Adrenal gland (tissue), 12 donors: ENCODE results near the gene SLC25A26. TPM values are rescaled to one million over a fixed set of nuclear protein-coding genes. Genes with fewer than 3 reads are reported as not detected.

Experiments used
- DNase-seq, 7 donors: peaks; one replicate each; pipeline ENCODE4 v3.0.0-alpha.2; 2019 to 2020
- H3K27ac ChIP-seq, 5 donors: fragments of 200-600 bp; sonication (generic) in 4 of 5; 1 replicate in 3 of 5; 2 replicates in 2 of 5; pipeline versions ENCODE4 v1.5.1 to v1.8.0; 2016 to 2020; ENCODE audit warnings: mild to moderate bottlenecking in 1 of 5
- H3K27me3 ChIP-seq: fragments of 200-600 bp; 2 replicates; pipeline ENCODE4 v1.8.0; 2021
- H3K36me3 ChIP-seq, 2 donors: fragments of 200-600 bp; replicated peaks in 1 of 2; 1 replicate in 1 of 2; 2 replicates in 1 of 2; pipeline versions ENCODE4 v1.5.1 to v1.8.0; 2018 to 2022
- H3K4me1 ChIP-seq, 2 donors: fragments of 200-600 bp; replicated peaks in 1 of 2; 1 replicate in 1 of 2; 2 replicates in 1 of 2; pipeline versions ENCODE4 v1.5.1 to v1.8.0; 2018 to 2021
- H3K4me3 ChIP-seq, 4 donors: fragments of 200-600 bp; sonication (generic) in 3 of 4; one replicate each; pipeline ENCODE4 v1.5.1; 2016 to 2018
- H3K9me3 ChIP-seq, 3 donors: fragments of 200-600 bp; sonication (generic) in 1 of 3; replicated peaks in 1 of 3; 1 replicate in 2 of 3; 2 replicates in 1 of 3; pipeline versions ENCODE4 v1.5.1 to v1.8.0; 2016 to 2021
- CTCF ChIP-seq, 6 experiments: fragments of 450-650 bp in 4 of 6; fragments of 200-600 bp in 2 of 6; sonication (generic) in 1 of 6; IDR thresholded peaks; 1 replicate in 5 of 6; 2 replicates in 1 of 6; pipeline versions ENCODE4 v1.5.1 to v1.8.0; 2016 to 2021; ENCODE audit warnings: antibody characterized with exemption in 6 of 6, mild to moderate bottlenecking in 2 of 6, moderate library complexity in 1 of 6
- POLR2A ChIP-seq, 2 donors: fragments of 450-650 bp; IDR thresholded peaks; one replicate each; pipeline ENCODE4 v1.6.1; 2017; ENCODE audit warnings: antibody characterized with exemption in 2 of 2, mild to moderate bottlenecking in 2 of 2, moderate library complexity in 1 of 2
- WGBS, 4 donors: extraction: QIAGEN DNeasy Blood & Tissue Kit in 2 of 4; methylation state at CpG; one replicate each; pipeline versions ENCODE4 v1.1.5 to v1.1.7; 2013 to 2017; 5-methylcytosine and 5-hydroxymethylcytosine counted together
- intact Hi-C, 2 donors: fragments of 100-400 bp; cut with DNase I; formaldehyde crosslinking; loops; one replicate each; pipeline versions ENCODE4 v1.14.1 to v1.15.0; 2022 to 2023
- polyA plus RNA-seq, 3 donors: library from polyadenylated mRNA; stranded (reverse); fragments of 200-250 nt in 2 of 3; fragments of 350-450 nt in 1 of 3; fragmentation: Illumina TruSeq in 1 of 3; extraction: RNeasy Lipid Tissue Mini Kit (QIAGEN cat#74804) in 1 of 3; gene quantifications; one replicate each; pipeline ENCODE4 v1.2.3, GENCODE V29; 2013 to 2014
- total RNA-seq, 9 donors: library from RNA; depleted of rRNA in 4 of 9; stranded (reverse); fragments of >200 nt in 4 of 9; fragments of 120-200 nt in 1 of 9; fragmentation: NEBNext Ultra II Directional in 1 of 9; extraction: Animal tissue kit (Norgen Biotek cat#: 25700) in 1 of 9; gene quantifications; one replicate each; pipeline versions ENCODE4 v1.1.0 to v1.2.4, GENCODE V29; 2013 to 2023
- donor health status: healthy with polysubstance abuse.
- donor health status: Bipolar disorder and iron deficiency.
- donor health status: DM: yes; HTN: yes; CAD: no.
- donor health status: DM: no; HTN: no; CAD: no.
- donor health status: DM: no; HTN: no; CAD: no.
- donor health status: DM: yes; HTN: yes; CAD: no.

Gene SLC25A26
- total and polyA plus RNA-seq, 12 donors = 9.5 to 38.2 (median 22.2) TPM

GRCh38 chr3:66411961-66412887, 191.4 kb downstream of the SLC25A26 start:
- Histone ChIP-seq H3K9me3 (no peaks in the 10 kb centered on the region), H3K36me3 (no peaks in the 10 kb centered on the region), H3K27ac (no peak overlapping the region), H3K27me3 (no peaks in the 10 kb centered on the region), H3K4me1 (no peaks in the 10 kb centered on the region), H3K4me3 (no peak overlapping the region)
- DNase-seq = no peak
- WGBS, 4 donors = 89 to 92% (median 90%) methylated on average over 22 to 24 of the region's 24 CpGs
- TF ChIP-seq CTCF (IDR thresholded peaks at IDR 0.05) (no peak), POLR2A (IDR thresholded peaks at IDR 0.05) (no peak)
- intact Hi-C loops = loop anchor here (2.0 to 10.0 kb wide), 2 partner anchors 401 to 403 kb away; no protein-coding TSS in a partner anchor

GRCh38 chr3:66413151-66413751, 192.4 kb downstream of the SLC25A26 start:
- H3K4me1 ChIP-seq = no peaks in the 10 kb centered on the region
- H3K27me3 ChIP-seq = no peaks in the 10 kb centered on the region
- H3K36me3 ChIP-seq = no peaks in the 10 kb centered on the region
- no peak overlapping the region for H3K27ac ChIP-seq
- H3K4me3 ChIP-seq = no peak overlapping the region
- TF ChIP-seq CTCF (IDR thresholded peaks at IDR 0.05) = no peak
- no peak for TF ChIP-seq POLR2A (IDR thresholded peaks at IDR 0.05)
- H3K9me3 ChIP-seq = no peaks in the 10 kb centered on the region
- intact Hi-C loops = loop anchor here in 1 of 2 donors (10.0 kb wide), 1 partner anchor 402 kb away; no protein-coding TSS in a partner anchor
- no peak for DNase-seq
- WGBS, 4 donors = 81 to 95% (median 91%) methylated on average over 5 to 7 of the region's 7 CpGs

DNA sequence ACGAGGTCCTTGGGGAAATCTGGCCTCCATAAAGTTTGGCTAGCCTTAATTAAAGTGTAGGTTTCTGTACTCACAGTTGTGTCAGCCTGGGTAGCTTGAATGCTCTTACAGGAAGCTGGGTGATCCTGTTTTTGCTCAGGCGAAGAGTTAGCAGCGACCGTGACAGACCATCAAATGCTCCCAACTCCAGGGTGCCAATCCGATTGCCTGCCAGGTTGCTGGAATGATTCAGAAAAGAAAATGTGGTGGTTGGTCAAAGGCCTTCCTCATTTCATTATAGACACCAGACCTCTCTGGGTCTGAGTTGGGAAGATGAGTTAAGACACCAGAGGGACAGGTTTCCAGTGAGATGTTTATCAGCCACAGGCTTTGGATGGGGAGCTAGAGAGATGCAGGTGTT, 194.0 kb downstream of the SLC25A26 start:
- intact Hi-C loops = loop anchor here in 1 of 2 donors (10.0 kb wide), 1 partner anchor 400 kb away; no protein-coding TSS in a partner anchor
- no peak for DNase-seq
- no peaks in the 10 kb centered on the region for H3K36me3 ChIP-seq
- WGBS, 4 donors = 93 to 97% (median 94%) methylated on average over 5 of the region's 5 CpGs
- H3K4me1 ChIP-seq = no peaks in the 10 kb centered on the region
- TF ChIP-seq CTCF (IDR thresholded peaks at IDR 0.05) (no peak), POLR2A (IDR thresholded peaks at IDR 0.05) (no peak)
- H3K27ac ChIP-seq = no peak overlapping the region
- H3K4me3 ChIP-seq = no peak overlapping the region
- H3K9me3 ChIP-seq = no peaks in the 10 kb centered on the region
- no peaks in the 10 kb centered on the region for H3K27me3 ChIP-seq

GRCh38 chr3:66415867-66416428, 195.1 kb downstream of the SLC25A26 start:
- H3K4me1 ChIP-seq = no peaks in the 10 kb centered on the region
- no peak overlapping the region for H3K27ac ChIP-seq

More at GRCh38 chr3:66415867-66416428, 195.1 kb downstream of the SLC25A26 start:
- 68 to 73% (median 71%) methylated on average over 5 of the region's 5 CpGs for WGBS, 4 donors
- Histone ChIP-seq H3K9me3 (no peaks in the 10 kb centered on the region), H3K27me3 (no peaks in the 10 kb centered on the region), H3K4me3 (no peak overlapping the region), H3K36me3 (no peaks in the 10 kb centered on the region)
- intact Hi-C loops = loop anchor here in 1 of 2 donors (10.0 kb wide), 1 partner anchor 399 kb away; no protein-coding TSS in a partner anchor
- DNase-seq = no peak
- TF ChIP-seq CTCF (IDR thresholded peaks at IDR 0.05) = no peak
